Liver (tissue), 9 donors: ENCODE data around the gene LRIT1. TPM values are rescaled to one million over a fixed set of nuclear protein-coding genes. Genes with fewer than 3 reads are reported as not detected.

Experiments used
- DNase-seq: peaks from one replicate; pipeline ENCODE4 v3.0.0-alpha.2; 2017; ENCODE audit warnings: low spot score
- H3K27ac ChIP-seq, 2 donors: one replicate each; pipeline ENCODE4 v1.7.0; 2013; ENCODE audit warnings: inconsistent platforms in 2 of 2, low read length in 2 of 2, control low read depth in 1 of 2, low read depth in 1 of 2, mild to moderate bottlenecking in 1 of 2
- H3K27me3 ChIP-seq, 4 donors: one replicate each; pipeline versions ENCODE4 v1.6.1 to v1.7.0; 2013; ENCODE audit warnings: low read length in 3 of 4, inconsistent platforms in 1 of 4, mild to moderate bottlenecking in 1 of 4, moderate library complexity in 1 of 4; ENCODE audit not compliant: control insufficient read depth in 4 of 4, insufficient read depth in 4 of 4
- H3K36me3 ChIP-seq, 4 donors: one replicate each; pipeline versions ENCODE4 v1.6.1 to v1.7.0; 2013; ENCODE audit warnings: low read length in 3 of 4, mild to moderate bottlenecking in 3 of 4, low read depth in 1 of 4, moderate library complexity in 1 of 4; ENCODE audit not compliant: control insufficient read depth in 4 of 4, insufficient read depth in 3 of 4
- H3K4me1 ChIP-seq, 4 donors: one replicate each; pipeline versions ENCODE4 v1.6.1 to v1.7.0; 2013; ENCODE audit warnings: low read length in 3 of 4, mild to moderate bottlenecking in 3 of 4, moderate library complexity in 1 of 4; ENCODE audit not compliant: control insufficient read depth in 4 of 4, insufficient read depth in 4 of 4
- H3K4me3 ChIP-seq, 3 donors: one replicate each; pipeline versions ENCODE4 v1.6.1 to v1.7.0; 2013; ENCODE audit warnings: low read length in 3 of 3, control low read depth in 1 of 3, low read depth in 1 of 3, mild to moderate bottlenecking in 1 of 3
- H3K9ac ChIP-seq, 2 donors: one replicate each; pipeline ENCODE4 v1.7.0; 2013; ENCODE audit warnings: low read length in 2 of 2, mild to moderate bottlenecking in 2 of 2, moderate library complexity in 2 of 2, control low read depth in 1 of 2, low read depth in 1 of 2
- H3K9me3 ChIP-seq, 4 donors: one replicate each; pipeline versions ENCODE4 v1.6.1 to v1.7.0; 2013; ENCODE audit warnings: low read length in 3 of 4; ENCODE audit not compliant: control insufficient read depth in 4 of 4
- EGR1 ChIP-seq, 2 donors: IDR thresholded peaks; 2 replicates each; pipeline ENCODE4 v1.6.1; 2016 to 2018; ENCODE audit warnings: antibody characterized with exemption in 2 of 2, low read depth in 2 of 2
- FOXA1 ChIP-seq: IDR thresholded peaks from 2 replicates; pipeline ENCODE4 v1.6.1; 2016; ENCODE audit warnings: antibody characterized with exemption
- FOXA2 ChIP-seq: IDR thresholded peaks from 2 replicates; pipeline ENCODE4 v1.6.1; 2016; ENCODE audit warnings: antibody characterized with exemption
- GABPA ChIP-seq, 2 donors: IDR thresholded peaks in 1 of 2; conservative IDR thresholded peaks in 1 of 2; 2 replicates each; pipeline ENCODE4 v1.6.1; 2016; ENCODE audit warnings: antibody characterized with exemption in 2 of 2, mild to moderate bottlenecking in 1 of 2, moderate library complexity in 1 of 2
- HNF4A ChIP-seq, 2 donors: conservative IDR thresholded peaks; 2 replicates each; pipeline ENCODE4 v1.6.1; 2016; ENCODE audit warnings: antibody characterized with exemption in 2 of 2, mild to moderate bottlenecking in 2 of 2
- HNF4G ChIP-seq: IDR thresholded peaks from 2 replicates; pipeline ENCODE4 v1.6.1; 2016; ENCODE audit warnings: antibody characterized with exemption
- JUND ChIP-seq, 2 donors: IDR thresholded peaks; 2 replicates each; pipeline ENCODE4 v1.6.1; 2016; ENCODE audit warnings: antibody characterized with exemption in 2 of 2
- NR2F2 ChIP-seq: IDR thresholded peaks from 2 replicates; pipeline ENCODE4 v1.6.1; 2016; ENCODE audit warnings: antibody characterized with exemption
- RAD21 ChIP-seq, 2 donors: IDR thresholded peaks; 2 replicates each; pipeline ENCODE4 v1.6.1; 2016; ENCODE audit warnings: antibody characterized with exemption in 2 of 2, mild to moderate bottlenecking in 2 of 2
- RXRA ChIP-seq, 2 donors: IDR thresholded peaks; 2 replicates each; pipeline ENCODE4 v1.6.1; 2017 to 2018; ENCODE audit warnings: antibody characterized with exemption in 2 of 2, mild to moderate bottlenecking in 1 of 2
- SP1 ChIP-seq: IDR thresholded peaks from 2 replicates; pipeline ENCODE4 v1.6.1; 2018; ENCODE audit warnings: antibody characterized with exemption, mild to moderate bottlenecking
- TAF1 ChIP-seq: conservative IDR thresholded peaks from 2 replicates; pipeline ENCODE4 v1.6.1; 2016; ENCODE audit warnings: antibody characterized with exemption, mild to moderate bottlenecking
- YY1 ChIP-seq: IDR thresholded peaks from 2 replicates; pipeline ENCODE4 v1.6.1; 2016; ENCODE audit warnings: antibody characterized with exemption, mild to moderate bottlenecking
- WGBS: extraction: QIAGEN DNeasy Blood & Tissue Kit; methylation state at CpG from one replicate; pipeline ENCODE4 v1.1.7; 2013; 5-methylcytosine and 5-hydroxymethylcytosine counted together
- polyA plus RNA-seq, 2 donors: library from polyadenylated mRNA; stranded (reverse) in 1 of 2; unstranded in 1 of 2; fragments of 200-250 nt in 1 of 2; fragments of >200 nt in 1 of 2; fragmentation: Nextera tagmentation in 1 of 2; extraction: Ambion mirVana in 1 of 2; gene quantifications; one replicate each; pipeline versions ENCODE4 v1.2.1 to v1.2.3, GENCODE V29; 2013 to 2015
- total RNA-seq, 2 donors: library from RNA; depleted of rRNA; stranded (reverse); fragments of >200 nt; gene quantifications; one replicate each; pipeline ENCODE4 v1.2.3, GENCODE V29; 2014
- TF ChIP-seq, protein P1 (sequence below): IDR thresholded peaks from 2 replicates; pipeline ENCODE4 v1.6.1; 2016; ENCODE audit warnings: antibody characterized with exemption
- TF ChIP-seq, protein P2 (sequence below): IDR thresholded peaks from 2 replicates; pipeline ENCODE4 v1.6.1; 2016; ENCODE audit warnings: antibody characterized with exemption
- TF ChIP-seq, protein P3 (sequence below): IDR thresholded peaks from 2 replicates; pipeline ENCODE4 v1.6.1; 2016; ENCODE audit warnings: antibody characterized with exemption, mild to moderate bottlenecking
- donor health status: healthy.
- donor health status: healthy.
- donor health status: healthy.
- donor health status: healthy.
- donor health status: healthy.

LRIT1 gene
- total and polyA plus RNA-seq, 4 donors, result not detected

DNA sequence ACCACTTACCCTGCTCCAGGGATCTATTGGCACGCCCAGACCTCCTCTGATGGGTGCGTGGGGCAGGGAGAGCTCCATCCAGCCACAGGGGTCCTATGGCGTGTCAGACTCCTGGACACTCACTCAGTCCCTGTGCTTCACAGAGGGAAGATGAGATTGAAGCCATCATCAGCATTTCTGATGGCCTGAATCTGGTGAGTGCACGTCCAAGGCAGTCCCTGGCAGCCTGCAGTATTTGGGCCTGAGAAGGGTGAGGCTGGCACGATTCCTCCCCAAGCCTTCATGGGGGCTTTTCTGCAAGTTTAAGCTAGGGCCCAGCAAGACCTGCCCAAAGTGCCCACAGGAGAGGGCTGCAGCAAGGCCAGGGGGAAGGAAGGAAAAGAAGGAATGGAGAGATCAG, 43.7 kb downstream of the LRIT1 start:
- H3K9ac ChIP-seq, result no peak overlapping the region
- 74% methylated on average over 5 of the region's 5 CpGs for WGBS
- H3K27me3 ChIP-seq, result peaks cover 0 to 11% (median 7%) of the 10 kb centered on the region in 4 donors

DNA sequence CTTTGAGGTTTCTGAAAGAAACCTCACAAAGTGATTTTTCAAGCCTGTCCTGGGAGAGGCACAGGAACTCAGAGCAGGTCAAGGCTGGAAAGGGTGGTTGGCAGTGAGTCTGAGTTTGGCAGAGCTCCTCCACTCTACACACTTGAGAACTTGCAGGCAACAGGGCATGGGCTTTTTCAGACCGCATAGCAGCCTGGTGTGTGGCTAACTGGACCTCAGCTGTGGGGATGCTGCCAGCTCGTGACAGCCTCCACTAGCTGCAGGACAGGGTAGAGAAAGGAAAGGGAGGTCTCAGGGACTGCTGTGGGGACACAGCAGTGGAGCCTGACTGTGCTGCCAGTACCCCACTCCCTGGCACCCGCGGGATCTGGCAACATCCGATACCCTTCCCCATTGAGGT, 44.4 kb downstream of the LRIT1 start:
- H3K27me3 ChIP-seq, result peaks cover 0 to 11% (median 7%) of the 10 kb centered on the region in 4 donors

More for the DNA sequence above, 43.7 kb downstream of the LRIT1 start:
- TF ChIP-seq RXRA (IDR thresholded peaks at IDR 0.05) (no peak), YY1 (no peak), JUND (IDR thresholded peaks at IDR 0.05) (no peak), SP1 (no peak), HNF4A (conservative IDR thresholded peaks at IDR 0.05) (no peak), FOXA2 (no peak), EGR1 (IDR thresholded peaks at IDR 0.05; ENCODE audit: low read depth in 2 of 2) (no peak)
- TF ChIP-seq, protein P1, sequence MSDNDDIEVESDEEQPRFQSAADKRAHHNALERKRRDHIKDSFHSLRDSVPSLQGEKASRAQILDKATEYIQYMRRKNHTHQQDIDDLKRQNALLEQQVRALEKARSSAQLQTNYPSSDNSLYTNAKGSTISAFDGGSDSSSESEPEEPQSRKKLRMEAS, result no peak
- TF ChIP-seq, protein P2, sequence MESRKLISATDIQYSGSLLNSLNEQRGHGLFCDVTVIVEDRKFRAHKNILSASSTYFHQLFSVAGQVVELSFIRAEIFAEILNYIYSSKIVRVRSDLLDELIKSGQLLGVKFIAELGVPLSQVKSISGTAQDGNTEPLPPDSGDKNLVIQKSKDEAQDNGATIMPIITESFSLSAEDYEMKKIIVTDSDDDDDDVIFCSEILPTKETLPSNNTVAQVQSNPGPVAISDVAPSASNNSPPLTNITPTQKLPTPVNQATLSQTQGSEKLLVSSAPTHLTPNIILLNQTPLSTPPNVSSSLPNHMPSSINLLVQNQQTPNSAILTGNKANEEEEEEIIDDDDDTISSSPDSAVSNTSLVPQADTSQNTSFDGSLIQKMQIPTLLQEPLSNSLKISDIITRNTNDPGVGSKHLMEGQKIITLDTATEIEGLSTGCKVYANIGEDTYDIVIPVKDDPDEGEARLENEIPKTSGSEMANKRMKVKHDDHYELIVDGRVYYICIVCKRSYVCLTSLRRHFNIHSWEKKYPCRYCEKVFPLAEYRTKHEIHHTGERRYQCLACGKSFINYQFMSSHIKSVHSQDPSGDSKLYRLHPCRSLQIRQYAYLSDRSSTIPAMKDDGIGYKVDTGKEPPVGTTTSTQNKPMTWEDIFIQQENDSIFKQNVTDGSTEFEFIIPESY, result no peak
- TF ChIP-seq, protein P3, sequence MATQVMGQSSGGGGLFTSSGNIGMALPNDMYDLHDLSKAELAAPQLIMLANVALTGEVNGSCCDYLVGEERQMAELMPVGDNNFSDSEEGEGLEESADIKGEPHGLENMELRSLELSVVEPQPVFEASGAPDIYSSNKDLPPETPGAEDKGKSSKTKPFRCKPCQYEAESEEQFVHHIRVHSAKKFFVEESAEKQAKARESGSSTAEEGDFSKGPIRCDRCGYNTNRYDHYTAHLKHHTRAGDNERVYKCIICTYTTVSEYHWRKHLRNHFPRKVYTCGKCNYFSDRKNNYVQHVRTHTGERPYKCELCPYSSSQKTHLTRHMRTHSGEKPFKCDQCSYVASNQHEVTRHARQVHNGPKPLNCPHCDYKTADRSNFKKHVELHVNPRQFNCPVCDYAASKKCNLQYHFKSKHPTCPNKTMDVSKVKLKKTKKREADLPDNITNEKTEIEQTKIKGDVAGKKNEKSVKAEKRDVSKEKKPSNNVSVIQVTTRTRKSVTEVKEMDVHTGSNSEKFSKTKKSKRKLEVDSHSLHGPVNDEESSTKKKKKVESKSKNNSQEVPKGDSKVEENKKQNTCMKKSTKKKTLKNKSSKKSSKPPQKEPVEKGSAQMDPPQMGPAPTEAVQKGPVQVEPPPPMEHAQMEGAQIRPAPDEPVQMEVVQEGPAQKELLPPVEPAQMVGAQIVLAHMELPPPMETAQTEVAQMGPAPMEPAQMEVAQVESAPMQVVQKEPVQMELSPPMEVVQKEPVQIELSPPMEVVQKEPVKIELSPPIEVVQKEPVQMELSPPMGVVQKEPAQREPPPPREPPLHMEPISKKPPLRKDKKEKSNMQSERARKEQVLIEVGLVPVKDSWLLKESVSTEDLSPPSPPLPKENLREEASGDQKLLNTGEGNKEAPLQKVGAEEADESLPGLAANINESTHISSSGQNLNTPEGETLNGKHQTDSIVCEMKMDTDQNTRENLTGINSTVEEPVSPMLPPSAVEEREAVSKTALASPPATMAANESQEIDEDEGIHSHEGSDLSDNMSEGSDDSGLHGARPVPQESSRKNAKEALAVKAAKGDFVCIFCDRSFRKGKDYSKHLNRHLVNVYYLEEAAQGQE, result no peak
- no peaks in the 10 kb centered on the region for H3K36me3 ChIP-seq
- no peak overlapping the region for H3K4me3 ChIP-seq
- DNase-seq, result no peak
- no peaks in the 10 kb centered on the region for H3K9me3 ChIP-seq
- H3K27ac ChIP-seq, result no peak overlapping the region
- peaks cover 4 to 13% (median 7%) of the 10 kb centered on the region in 4 donors for H3K4me1 ChIP-seq

More for the DNA sequence above, 44.4 kb downstream of the LRIT1 start:
- no peaks in the 10 kb centered on the region for H3K9me3 ChIP-seq
- TF ChIP-seq FOXA1, result no peak
- no peak for TF ChIP-seq RAD21 (IDR thresholded peaks at IDR 0.05)
- TF ChIP-seq, protein P1, result no peak
- TF ChIP-seq EGR1 (IDR thresholded peaks at IDR 0.05; ENCODE audit: low read depth in 2 of 2), result no peak
- no peak for TF ChIP-seq RXRA (IDR thresholded peaks at IDR 0.05)
- TF ChIP-seq NR2F2, result no peak
- TF ChIP-seq, protein P2, result no peak
- TF ChIP-seq YY1, result no peak
- TF ChIP-seq SP1, result no peak
- TF ChIP-seq HNF4G, result no peak
- TF ChIP-seq, protein P3, result no peak
- no peak for TF ChIP-seq FOXA2
- TF ChIP-seq HNF4A (conservative IDR thresholded peaks at IDR 0.05), result no peak
- TF ChIP-seq TAF1, result no peak
- no peak for TF ChIP-seq GABPA (IDR thresholded peaks at IDR 0.05 in 1 of 2, conservative IDR thresholded peaks at IDR 0.05 in 1 of 2)
- H3K4me1 ChIP-seq, result peaks cover 4 to 13% (median 7%) of the 10 kb centered on the region in 4 donors
- WGBS, result 67% methylated on average over 5 of the region's 5 CpGs
- H3K4me3 ChIP-seq, result no peak overlapping the region
- DNase-seq, result no peak
- no peak overlapping the region for H3K27ac ChIP-seq
- no peak overlapping the region for H3K9ac ChIP-seq
- no peaks in the 10 kb centered on the region for H3K36me3 ChIP-seq
